Inferior parietal cortex (tissue), 1 donor: ENCODE results near the gene PBX3.

Source experiments
- DNase-seq: peaks from one replicate; pipeline ENCODE4 v3.0.0-alpha.2; 2016; ENCODE audit errors: extremely low spot score

The PBX3 gene

GRCh38 chr9:125974705-125975104 is 227.5 kb downstream of the PBX3 start:
- DNase-seq: no peak

GRCh38 chr9:125977223-125977622 is 230.1 kb downstream of the PBX3 start:
- DNase-seq: no peak

- no peak for DNase-seq
These were observed 232.2 kb downstream of the PBX3 start for GRCh38 chr9:125979383-125979782.

GRCh38 chr9:125982798-125983406 is 235.7 kb downstream of the PBX3 start:
- no peak for DNase-seq

GRCh38 chr9:125983681-125984080 is 236.5 kb downstream of the PBX3 start:
- DNase-seq: no peak

GRCh38 chr9:125984461-125984860 is 237.3 kb downstream of the PBX3 start:
- no peak for DNase-seq

GRCh38 chr9:125985142-125985997 is 238.2 kb downstream of the PBX3 start:
- no peak for DNase-seq

- no peak for DNase-seq
These were observed 239.0 kb downstream of the PBX3 start for GRCh38 chr9:125985998-125986655.

GRCh38 chr9:125986966-125987365 is 239.8 kb downstream of the PBX3 start:
- no peak for DNase-seq

GRCh38 chr9:125987420-125987819 is 240.2 kb downstream of the PBX3 start:
- DNase-seq: no peak

GRCh38 chr9:125988479-125989050 is 241.4 kb downstream of the PBX3 start:
- DNase-seq: no peak

- DNase-seq: no peak
These were observed 241.9 kb downstream of the PBX3 start for GRCh38 chr9:125989090-125989501.

- DNase-seq: no peak
These were observed 242.5 kb downstream of the PBX3 start for GRCh38 chr9:125989524-125990180.

GRCh38 chr9:125990186-125990792 is 243.1 kb downstream of the PBX3 start:
- DNase-seq: no peak

- DNase-seq: no peak
These were observed 243.6 kb downstream of the PBX3 start for GRCh38 chr9:125990793-125991220.

- DNase-seq: no peak
These were observed 244.8 kb downstream of the PBX3 start for GRCh38 chr9:125991886-125992529.

- DNase-seq: no peak
These were observed 245.4 kb downstream of the PBX3 start for GRCh38 chr9:125992557-125992956.

- no peak for DNase-seq
These were observed 246.3 kb downstream of the PBX3 start for GRCh38 chr9:125993466-125993865.

- no peak for DNase-seq
These were observed 247.1 kb downstream of the PBX3 start for GRCh38 chr9:125994066-125994943.

GRCh38 chr9:125995006-125995405 is 247.8 kb downstream of the PBX3 start:
- DNase-seq: no peak
